Esophagus muscularis mucosa (tissue), 4 donors: ENCODE data around the gene CTNNA2. TPM values are rescaled to one million over a fixed set of nuclear protein-coding genes. Genes with fewer than 3 reads are reported as not detected.

Experiments
- DNase-seq: peaks from one replicate; pipeline ENCODE4 v3.0.0-alpha.2; 2017; ENCODE audit errors: extremely low spot score
- H3K27ac ChIP-seq, 4 donors: fragments of 200-600 bp; sonication (generic); replicated peaks in 1 of 4; 1 replicate in 3 of 4; 2 replicates in 1 of 4; pipeline ENCODE4 v1.5.1; 2016 to 2019; ENCODE audit warnings: mild to moderate bottlenecking in 1 of 4
- H3K27me3 ChIP-seq, 4 donors: fragments of 200-600 bp; sonication (generic); one replicate each; pipeline versions ENCODE4 v1.5.1 to v1.6.0; 2016 to 2019
- H3K36me3 ChIP-seq, 4 donors: fragments of 200-600 bp; sonication (generic); one replicate each; pipeline ENCODE4 v1.5.1; 2016 to 2019
- H3K4me1 ChIP-seq, 4 donors: fragments of 200-600 bp; sonication (generic); one replicate each; pipeline ENCODE4 v1.5.1; 2016 to 2019
- H3K4me3 ChIP-seq, 4 donors: fragments of 200-600 bp; sonication (generic); 1 replicate in 2 of 4; 2 replicates in 2 of 4; pipeline ENCODE4 v1.5.1; 2016 to 2019; ENCODE audit warnings: mild to moderate bottlenecking in 4 of 4, moderate library complexity in 1 of 4
- H3K9me3 ChIP-seq, 4 donors: fragments of 200-600 bp; sonication (generic); 1 replicate in 3 of 4; 2 replicates in 1 of 4; pipeline ENCODE4 v1.5.1; 2016 to 2019
- CTCF ChIP-seq, 3 experiments: fragments of 200-600 bp in 2 of 3; fragments of 450-650 bp in 1 of 3; sonication (generic) in 2 of 3; IDR thresholded peaks; one replicate each; pipeline ENCODE4 v1.5.1; 2017 to 2019; ENCODE audit warnings: antibody characterized with exemption in 3 of 3, mild to moderate bottlenecking in 2 of 3, moderate library complexity in 1 of 3
- EP300 ChIP-seq: sonication (generic); formaldehyde crosslinking; IDR thresholded peaks from one replicate; pipeline ENCODE4 v1.6.1; 2017; ENCODE audit warnings: antibody characterized with exemption
- POLR2A ChIP-seq: fragments of 450-650 bp; IDR thresholded peaks from one replicate; pipeline ENCODE4 v1.6.1; 2017; ENCODE audit warnings: antibody characterized with exemption, moderate library complexity, mild to moderate bottlenecking, low read depth
- POLR2AphosphoS5 ChIP-seq, 2 donors: sonication (generic); formaldehyde crosslinking; IDR thresholded peaks; one replicate each; pipeline ENCODE4 v1.6.1; 2017; ENCODE audit warnings: antibody characterized with exemption in 2 of 2
- WGBS: methylation state at CpG from one replicate; pipeline ENCODE4 v1.1.5; 2018; 5-methylcytosine and 5-hydroxymethylcytosine counted together
- intact Hi-C: fragments of 100-400 bp; cut with DNase I; formaldehyde crosslinking; loops from one replicate; pipeline ENCODE4 v1.15.1; 2023
- total RNA-seq, 4 donors: library from RNA; depleted of rRNA; stranded (reverse); fragments of >200 nt; gene quantifications; one replicate each; pipeline versions ENCODE4 v1.1.0 to v1.2.1, GENCODE V29; 2016

CTNNA2 gene
- total RNA-seq, 4 donors from 2014 or later, result 0.42 to 2.5 (median 1.1) TPM

DNA sequence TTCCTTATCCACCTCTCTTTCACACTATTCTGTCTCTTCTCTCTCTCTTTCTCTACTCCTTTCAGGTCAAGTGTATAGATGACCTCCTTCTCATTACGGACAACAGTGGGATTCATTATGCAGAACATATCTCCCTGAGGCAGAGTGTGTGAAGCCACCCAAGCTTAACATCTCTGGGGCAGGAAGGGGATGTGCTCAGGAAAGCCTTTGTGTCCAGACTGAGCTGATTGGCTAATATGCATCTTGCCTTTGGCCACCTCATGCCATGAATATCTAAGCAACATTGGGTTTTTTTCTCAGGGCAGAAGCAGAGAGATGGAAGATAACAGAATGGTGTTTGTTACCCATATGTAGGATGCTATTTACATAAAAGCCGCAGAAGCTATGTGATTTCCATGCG is 1003.1 kb downstream of the CTNNA2 start:
- no peaks in the 10 kb centered on the region for H3K4me1 ChIP-seq
- no peaks in the 10 kb centered on the region for H3K36me3 ChIP-seq
- H3K27ac ChIP-seq, result no peak overlapping the region
- H3K4me3 ChIP-seq, result no peak overlapping the region
- intact Hi-C loops, result no loop called here
- TF ChIP-seq CTCF (IDR thresholded peaks at IDR 0.05), result no peak
- TF ChIP-seq POLR2AphosphoS5 (IDR thresholded peaks at IDR 0.05), result no peak
- no peak for TF ChIP-seq POLR2A
- no peak for TF ChIP-seq EP300
- WGBS, result 94% methylated on average over 3 of the region's 3 CpGs
- H3K9me3 ChIP-seq, result no peaks in the 10 kb centered on the region
- no peak for DNase-seq
- no peaks in the 10 kb centered on the region for H3K27me3 ChIP-seq

DNA sequence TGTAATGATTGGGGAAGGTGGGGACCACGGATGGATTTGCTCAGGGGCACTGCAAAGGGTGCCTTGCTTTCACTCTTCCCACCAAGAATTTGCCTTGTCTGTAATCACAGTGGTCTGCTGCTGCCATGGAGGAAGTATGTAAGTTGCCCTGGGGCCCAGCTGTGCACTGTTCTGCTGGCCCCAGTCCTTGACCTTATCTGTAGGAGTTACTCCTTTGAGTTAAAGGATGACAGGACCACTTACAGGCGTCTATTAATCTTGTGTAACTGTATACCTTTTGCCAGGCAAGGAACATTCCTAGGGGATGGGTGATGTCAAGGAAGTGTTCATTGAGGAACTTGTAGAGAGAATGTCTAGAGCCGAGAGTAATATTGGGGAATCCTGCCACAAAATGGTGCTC is 1004.5 kb downstream of the CTNNA2 start:
- WGBS, result 56% methylated on average over 3 of the region's 3 CpGs
- DNase-seq, result no peak
- intact Hi-C loops, result no loop called here

DNA sequence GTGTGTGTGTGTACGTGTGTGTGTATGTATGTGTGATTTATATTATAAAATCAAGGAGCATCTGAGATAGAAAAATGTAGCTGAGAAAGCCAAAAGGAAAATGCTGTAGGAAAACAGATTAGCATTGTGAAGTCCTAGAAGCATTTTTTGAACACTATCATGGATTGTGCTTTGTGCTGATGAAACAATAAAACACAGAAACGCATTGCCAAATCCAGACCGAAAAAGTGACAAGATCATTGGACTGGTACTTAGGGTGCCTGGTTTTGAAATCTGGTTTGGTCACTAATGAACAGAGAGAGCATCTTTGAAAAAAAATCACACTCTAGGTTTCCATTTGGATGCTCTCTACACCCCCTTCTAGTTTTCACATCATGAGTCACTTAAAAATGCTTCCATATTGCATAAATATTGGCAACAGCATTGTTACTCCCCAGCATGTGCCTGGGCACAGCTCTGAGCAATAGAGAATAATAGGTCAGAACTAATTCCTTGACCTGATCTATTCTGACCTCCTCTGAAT is 1006.3 kb downstream of the CTNNA2 start:
- Histone ChIP-seq H3K4me1 (no peaks in the 10 kb centered on the region), H3K27ac (no peak overlapping the region), H3K9me3 (no peaks in the 10 kb centered on the region), H3K27me3 (no peaks in the 10 kb centered on the region), H3K4me3 (no peak overlapping the region), H3K36me3 (no peaks in the 10 kb centered on the region)
- TF ChIP-seq EP300 (no peak), CTCF (IDR thresholded peaks at IDR 0.05) (no peak), POLR2A (no peak), POLR2AphosphoS5 (IDR thresholded peaks at IDR 0.05) (no peak)
- no peak for DNase-seq
- 79% methylated on average over 3 of the region's 3 CpGs for WGBS
- intact Hi-C loops, result no loop called here

More for the DNA sequence above, 1004.5 kb downstream of the CTNNA2 start:
- Histone ChIP-seq H3K4me1 (no peaks in the 10 kb centered on the region), H3K27me3 (no peaks in the 10 kb centered on the region), H3K27ac (no peak overlapping the region), H3K9me3 (no peaks in the 10 kb centered on the region), H3K36me3 (no peaks in the 10 kb centered on the region), H3K4me3 (no peak overlapping the region)
- TF ChIP-seq POLR2AphosphoS5 (IDR thresholded peaks at IDR 0.05), result no peak
- no peak for TF ChIP-seq POLR2A
- no peak for TF ChIP-seq CTCF (IDR thresholded peaks at IDR 0.05)
- no peak for TF ChIP-seq EP300

DNA sequence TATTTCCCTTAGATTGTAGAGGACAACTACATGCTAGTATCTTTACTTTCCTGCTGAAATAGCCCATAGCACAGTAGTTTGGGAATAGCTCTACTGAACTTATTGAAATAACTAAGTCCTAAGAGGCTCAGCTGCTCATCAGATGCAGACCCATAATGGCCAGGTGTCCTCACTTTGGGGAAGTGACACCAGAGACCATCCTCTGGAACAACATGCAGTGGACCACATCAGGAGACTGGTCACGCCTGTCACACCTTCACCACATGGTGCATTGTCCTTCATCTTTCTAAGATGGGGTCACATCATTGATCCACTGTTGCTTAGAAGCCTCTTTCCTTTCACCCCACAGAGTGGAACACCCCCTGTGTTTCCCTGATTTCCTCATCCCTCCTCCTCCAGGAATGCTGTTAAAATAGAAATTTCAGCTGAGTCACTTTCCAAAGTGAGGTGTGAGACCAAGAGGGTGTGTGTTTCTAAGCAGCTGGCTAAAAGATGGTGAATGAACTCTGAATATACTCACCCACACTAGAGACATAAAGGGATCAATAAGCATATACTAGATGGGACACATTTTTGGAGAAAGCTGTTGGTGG is 1006.9 kb downstream of the CTNNA2 start:
- DNase-seq, result no peak
- Histone ChIP-seq H3K4me3 (no peak overlapping the region), H3K36me3 (no peaks in the 10 kb centered on the region), H3K27me3 (no peaks in the 10 kb centered on the region), H3K4me1 (no peaks in the 10 kb centered on the region), H3K9me3 (no peaks in the 10 kb centered on the region), H3K27ac (no peak overlapping the region)
- TF ChIP-seq EP300, result no peak
- TF ChIP-seq POLR2AphosphoS5 (IDR thresholded peaks at IDR 0.05), result no peak
- TF ChIP-seq POLR2A, result no peak
- TF ChIP-seq CTCF (IDR thresholded peaks at IDR 0.05), result no peak
- intact Hi-C loops, result no loop called here
- WGBS, result 100% methylated on average over 1 of the region's 1 CpG

DNA sequence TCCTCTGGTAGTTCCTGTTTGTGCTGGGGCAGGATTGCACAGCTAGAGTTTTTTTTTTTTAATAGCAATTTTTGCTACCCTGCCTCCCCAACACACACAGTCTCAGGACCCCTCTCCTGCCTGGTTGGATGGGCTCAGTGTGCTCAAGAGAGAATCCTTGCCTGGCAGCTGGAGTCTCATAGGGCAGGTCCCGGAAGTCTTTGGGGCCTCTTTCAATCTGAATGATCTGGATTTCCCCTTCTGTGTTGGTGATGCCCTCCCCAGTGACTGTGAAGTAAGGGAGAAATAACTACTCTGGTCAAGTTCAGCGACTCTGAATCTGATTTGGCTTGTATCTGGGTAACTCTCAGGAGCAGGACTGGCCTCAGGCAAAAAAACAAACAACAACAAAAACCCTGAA is 1012.3 kb downstream of the CTNNA2 start:
- H3K9me3 ChIP-seq, result no peaks in the 10 kb centered on the region
- H3K4me1 ChIP-seq, result no peaks in the 10 kb centered on the region
- no peak overlapping the region for H3K4me3 ChIP-seq
- DNase-seq, result no peak
- no peak overlapping the region for H3K27ac ChIP-seq
- WGBS, result 85% methylated on average over 2 of the region's 2 CpGs
- intact Hi-C loops, result no loop called here
- no peaks in the 10 kb centered on the region for H3K27me3 ChIP-seq
- no peaks in the 10 kb centered on the region for H3K36me3 ChIP-seq
- TF ChIP-seq CTCF (IDR thresholded peaks at IDR 0.05) (no peak), POLR2A (no peak), EP300 (no peak), POLR2AphosphoS5 (IDR thresholded peaks at IDR 0.05) (no peak)
